Panc1 (cell line): ENCODE results near the gene SMIM7.

ENCODE experiments used
- CTCF ChIP-seq: fragments of 450-650 bp; IDR thresholded peaks from 2 replicates; pipeline ENCODE4 v1.5.1; 2017; ENCODE audit warnings: mild to moderate bottlenecking
- POLR2AphosphoS5 ChIP-seq: IDR thresholded peaks from 2 replicates; pipeline ENCODE4 v1.6.1; 2012; ENCODE audit warnings: mild to moderate bottlenecking, low read depth, low read length, moderate library complexity
- TCF7L2 ChIP-seq: IDR thresholded peaks from 2 replicates; pipeline ENCODE4 v1.6.1; 2011; ENCODE audit warnings: mild to moderate bottlenecking, low read depth, low read length, inconsistent platforms
- TF ChIP-seq, protein P1 (sequence below), 2 experiments: IDR thresholded peaks; 2 replicates each; pipeline ENCODE4 v1.6.1; 2011 to 2012; ENCODE audit warnings: low read depth in 2 of 2, control low read depth in 1 of 2, low read length in 1 of 2, mild to moderate bottlenecking in 1 of 2, moderate library complexity in 1 of 2; ENCODE audit not compliant: insufficient read depth in 1 of 2

GRCh38 chr19:16698914-16699313 is 39.0 kb upstream of the SMIM7 start:
- TF ChIP-seq CTCF (no peak), POLR2AphosphoS5 (no peak), TCF7L2 (no peak)
- TF ChIP-seq, protein P1, sequence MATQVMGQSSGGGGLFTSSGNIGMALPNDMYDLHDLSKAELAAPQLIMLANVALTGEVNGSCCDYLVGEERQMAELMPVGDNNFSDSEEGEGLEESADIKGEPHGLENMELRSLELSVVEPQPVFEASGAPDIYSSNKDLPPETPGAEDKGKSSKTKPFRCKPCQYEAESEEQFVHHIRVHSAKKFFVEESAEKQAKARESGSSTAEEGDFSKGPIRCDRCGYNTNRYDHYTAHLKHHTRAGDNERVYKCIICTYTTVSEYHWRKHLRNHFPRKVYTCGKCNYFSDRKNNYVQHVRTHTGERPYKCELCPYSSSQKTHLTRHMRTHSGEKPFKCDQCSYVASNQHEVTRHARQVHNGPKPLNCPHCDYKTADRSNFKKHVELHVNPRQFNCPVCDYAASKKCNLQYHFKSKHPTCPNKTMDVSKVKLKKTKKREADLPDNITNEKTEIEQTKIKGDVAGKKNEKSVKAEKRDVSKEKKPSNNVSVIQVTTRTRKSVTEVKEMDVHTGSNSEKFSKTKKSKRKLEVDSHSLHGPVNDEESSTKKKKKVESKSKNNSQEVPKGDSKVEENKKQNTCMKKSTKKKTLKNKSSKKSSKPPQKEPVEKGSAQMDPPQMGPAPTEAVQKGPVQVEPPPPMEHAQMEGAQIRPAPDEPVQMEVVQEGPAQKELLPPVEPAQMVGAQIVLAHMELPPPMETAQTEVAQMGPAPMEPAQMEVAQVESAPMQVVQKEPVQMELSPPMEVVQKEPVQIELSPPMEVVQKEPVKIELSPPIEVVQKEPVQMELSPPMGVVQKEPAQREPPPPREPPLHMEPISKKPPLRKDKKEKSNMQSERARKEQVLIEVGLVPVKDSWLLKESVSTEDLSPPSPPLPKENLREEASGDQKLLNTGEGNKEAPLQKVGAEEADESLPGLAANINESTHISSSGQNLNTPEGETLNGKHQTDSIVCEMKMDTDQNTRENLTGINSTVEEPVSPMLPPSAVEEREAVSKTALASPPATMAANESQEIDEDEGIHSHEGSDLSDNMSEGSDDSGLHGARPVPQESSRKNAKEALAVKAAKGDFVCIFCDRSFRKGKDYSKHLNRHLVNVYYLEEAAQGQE (IDR thresholded peaks at IDR 0.05; ENCODE audit: insufficient read depth in 1 of 2, low read depth in 2 of 2, low read length in 1 of 2), result no peak
